Body of pancreas (tissue), 4 donors: ENCODE data around the gene DVL1. TPM values are rescaled to one million over a fixed set of nuclear protein-coding genes. Genes with fewer than 3 reads are reported as not detected.

Experiments used
- ATAC-seq: fragments of 150-250 bp; one replicate; pipeline ENCODE4 v1.9.1; 2016
- DNase-seq, 4 donors: peaks; one replicate each; pipeline ENCODE4 v3.0.0-alpha.2; 2019
- H3K27ac ChIP-seq, 4 donors: fragments of 200-600 bp; sonication (generic); 1 replicate in 3 of 4; 2 replicates in 1 of 4; pipeline versions ENCODE4 v1.5.1 to v1.6.1; 2016 to 2019; ENCODE audit warnings: mild to moderate bottlenecking in 1 of 4, mixed read lengths in 1 of 4, moderate library complexity in 1 of 4
- H3K27me3 ChIP-seq, 2 donors: fragments of 200-600 bp; sonication (generic); one replicate each; pipeline ENCODE4 v1.6.0; 2016; ENCODE audit warnings: mild to moderate bottlenecking in 1 of 2
- H3K36me3 ChIP-seq, 2 donors: fragments of 200-600 bp; sonication (generic); replicated peaks in 1 of 2; 2 replicates each; pipeline ENCODE4 v1.5.1; 2016; ENCODE audit warnings: low read depth in 2 of 2; ENCODE audit not compliant: insufficient read depth in 1 of 2
- H3K4me1 ChIP-seq: fragments of 200-600 bp; sonication (generic); one replicate; pipeline ENCODE4 v1.6.0; 2016
- H3K4me3 ChIP-seq, 2 donors: fragments of 200-600 bp; sonication (generic); 1 replicate in 1 of 2; 2 replicates in 1 of 2; pipeline ENCODE4 v1.5.1; 2016 to 2019
- H3K9me3 ChIP-seq, 3 donors: fragments of 200-600 bp; sonication (generic); 1 replicate in 2 of 3; 2 replicates in 1 of 3; pipeline ENCODE4 v1.5.1; 2016
- POLR2A ChIP-seq, 3 donors: fragments of 450-650 bp; IDR thresholded peaks; one replicate each; pipeline ENCODE4 v1.6.1; 2016; ENCODE audit warnings: antibody characterized with exemption in 3 of 3, mild to moderate bottlenecking in 2 of 3
- WGBS, 2 donors: methylation state at CpG; one replicate each; pipeline ENCODE4 v1.1.5; 2017; 5-methylcytosine and 5-hydroxymethylcytosine counted together
- intact Hi-C: fragments of 100-400 bp; cut with DNase I; formaldehyde crosslinking; loops from one replicate; pipeline ENCODE4 v1.15.1; 2023
- total RNA-seq, 2 donors: library from RNA; depleted of rRNA; stranded (reverse); fragments of >200 nt; gene quantifications; one replicate each; pipeline ENCODE4 v1.1.0, GENCODE V29; 2016
- TF ChIP-seq, protein P1 (sequence below), 7 experiments: fragments of 450-650 bp in 4 of 7; fragments of 200-600 bp in 3 of 7; sonication (generic) in 3 of 7; IDR thresholded peaks; one replicate each; pipeline ENCODE4 v1.5.1; 2016 to 2019; ENCODE audit warnings: antibody characterized with exemption in 7 of 7

The DVL1 gene
- total RNA-seq, 2 donors from 2014 or later = 58.1 to 84.4 TPM

GRCh38 chr1:1335792-1336248 is 13.4 kb downstream of the DVL1 start:
- peaks cover 0 to 10% of the 10 kb centered on the region in 2 donors for H3K36me3 ChIP-seq
- no peak for ATAC-seq
- no peaks in the 10 kb centered on the region for H3K27me3 ChIP-seq
- 93 to 95% methylated on average over 10 to 14 of the region's 21 CpGs for WGBS, 2 donors
- intact Hi-C loops = no loop called here
- H3K9me3 ChIP-seq = no peaks in the 10 kb centered on the region
- H3K4me3 ChIP-seq = no peak overlapping the region
- no peak for DNase-seq
- no peak overlapping the region for H3K27ac ChIP-seq
- H3K4me1 ChIP-seq = peaks cover 10% of the 10 kb centered on the region
- TF ChIP-seq POLR2A (IDR thresholded peaks at IDR 0.05) = no peak
- TF ChIP-seq, protein P1, sequence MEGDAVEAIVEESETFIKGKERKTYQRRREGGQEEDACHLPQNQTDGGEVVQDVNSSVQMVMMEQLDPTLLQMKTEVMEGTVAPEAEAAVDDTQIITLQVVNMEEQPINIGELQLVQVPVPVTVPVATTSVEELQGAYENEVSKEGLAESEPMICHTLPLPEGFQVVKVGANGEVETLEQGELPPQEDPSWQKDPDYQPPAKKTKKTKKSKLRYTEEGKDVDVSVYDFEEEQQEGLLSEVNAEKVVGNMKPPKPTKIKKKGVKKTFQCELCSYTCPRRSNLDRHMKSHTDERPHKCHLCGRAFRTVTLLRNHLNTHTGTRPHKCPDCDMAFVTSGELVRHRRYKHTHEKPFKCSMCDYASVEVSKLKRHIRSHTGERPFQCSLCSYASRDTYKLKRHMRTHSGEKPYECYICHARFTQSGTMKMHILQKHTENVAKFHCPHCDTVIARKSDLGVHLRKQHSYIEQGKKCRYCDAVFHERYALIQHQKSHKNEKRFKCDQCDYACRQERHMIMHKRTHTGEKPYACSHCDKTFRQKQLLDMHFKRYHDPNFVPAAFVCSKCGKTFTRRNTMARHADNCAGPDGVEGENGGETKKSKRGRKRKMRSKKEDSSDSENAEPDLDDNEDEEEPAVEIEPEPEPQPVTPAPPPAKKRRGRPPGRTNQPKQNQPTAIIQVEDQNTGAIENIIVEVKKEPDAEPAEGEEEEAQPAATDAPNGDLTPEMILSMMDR (IDR thresholded peaks at IDR 0.05) = no peak

DNA sequence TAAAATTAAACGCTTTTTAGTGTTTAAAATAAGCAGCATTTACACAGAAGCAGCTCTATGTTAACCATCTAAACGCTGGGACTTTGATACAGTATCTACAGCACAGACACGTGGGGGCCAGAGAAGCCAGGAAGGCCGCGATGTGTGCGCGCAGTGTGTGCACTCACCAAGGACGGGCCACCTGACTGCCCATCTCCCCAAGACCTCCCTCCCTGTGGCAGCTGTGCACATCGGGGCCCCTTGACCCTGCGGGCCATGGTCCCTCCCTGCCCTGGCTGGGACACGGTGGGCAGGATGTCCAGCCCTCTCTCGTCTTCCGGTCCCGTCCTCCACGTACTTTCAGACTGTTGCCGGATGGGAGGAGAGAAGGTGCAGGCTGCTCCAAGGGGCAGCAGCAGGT is 13.9 kb downstream of the DVL1 start:
- TF ChIP-seq, protein P1 (IDR thresholded peaks at IDR 0.05) = no peak
- no peak for TF ChIP-seq POLR2A (IDR thresholded peaks at IDR 0.05)
- peaks cover 0 to 10% of the 10 kb centered on the region in 2 donors for H3K36me3 ChIP-seq
- intact Hi-C loops = no loop called here
- WGBS, 2 donors = 79 to 82% methylated on average over 12 to 16 of the region's 16 CpGs
- no peaks in the 10 kb centered on the region for H3K9me3 ChIP-seq
- no peaks in the 10 kb centered on the region for H3K27me3 ChIP-seq
- DNase-seq (no peak), ATAC-seq (no peak)
- H3K27ac ChIP-seq = no peak overlapping the region
- no peak overlapping the region for H3K4me3 ChIP-seq
- H3K4me1 ChIP-seq = peaks cover 10% of the 10 kb centered on the region

GRCh38 chr1:1334835-1335234 is 14.4 kb downstream of the DVL1 start:
- TF ChIP-seq, protein P1 (IDR thresholded peaks at IDR 0.05) = no peak
- TF ChIP-seq POLR2A (IDR thresholded peaks at IDR 0.05) = no peak
- intact Hi-C loops = no loop called here
- Histone ChIP-seq H3K36me3 (peaks cover 0 to 10% of the 10 kb centered on the region in 2 donors), H3K27me3 (no peaks in the 10 kb centered on the region), H3K4me3 (no peak overlapping the region), H3K4me1 (peaks cover 10% of the 10 kb centered on the region), H3K9me3 (no peaks in the 10 kb centered on the region), H3K27ac (no peak overlapping the region)
- ATAC-seq (no peak), DNase-seq (no peak)
- 77 to 80% methylated on average over 1 to 9 of the region's 11 CpGs for WGBS, 2 donors

DNA sequence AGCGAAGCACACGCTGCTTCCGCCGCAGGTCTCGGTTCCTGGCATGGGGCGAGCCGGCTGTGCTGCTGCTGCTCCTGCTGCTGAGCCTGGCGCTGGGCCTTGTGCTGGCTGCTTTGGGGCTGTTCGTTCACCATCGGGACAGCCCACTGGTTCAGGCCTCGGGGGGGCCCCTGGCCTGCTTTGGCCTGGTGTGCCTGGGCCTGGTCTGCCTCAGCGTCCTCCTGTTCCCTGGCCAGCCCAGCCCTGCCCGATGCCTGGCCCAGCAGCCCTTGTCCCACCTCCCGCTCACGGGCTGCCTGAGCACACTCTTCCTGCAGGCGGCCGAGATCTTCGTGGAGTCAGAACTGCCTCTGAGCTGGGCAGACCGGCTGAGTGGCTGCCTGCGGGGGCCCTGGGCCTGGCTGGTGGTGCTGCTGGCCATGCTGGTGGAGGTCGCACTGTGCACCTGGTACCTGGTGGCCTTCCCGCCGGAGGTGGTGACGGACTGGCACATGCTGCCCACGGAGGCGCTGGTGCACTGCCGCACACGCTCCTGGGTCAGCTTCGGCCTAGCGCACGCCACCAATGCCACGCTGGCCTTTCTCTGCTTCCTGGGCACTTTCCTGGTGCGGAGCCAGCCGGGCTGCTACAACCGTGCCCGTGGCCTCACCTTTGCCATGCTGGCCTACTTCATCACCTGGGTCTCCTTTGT is 15.5 kb downstream of the DVL1 start:
- Histone ChIP-seq H3K36me3 (peaks cover 0 to 4% of the 10 kb centered on the region in 2 donors), H3K4me3 (no peak overlapping the region), H3K27ac (no peak overlapping the region), H3K9me3 (no peaks in the 10 kb centered on the region), H3K4me1 (peaks cover 10% of the 10 kb centered on the region), H3K27me3 (no peaks in the 10 kb centered on the region)
- intact Hi-C loops = no loop called here
- TF ChIP-seq, protein P1 (IDR thresholded peaks at IDR 0.05) = peak in 2 of 7 experiments; percentile 3 to 6
- TF ChIP-seq POLR2A (IDR thresholded peaks at IDR 0.05) = no peak
- 70 to 78% methylated on average over 15 to 35 of the region's 36 CpGs for WGBS, 2 donors
- DNase-seq (peak in 2 of 4 donors; percentile 57 to 62), ATAC-seq (no peak)
